Bone marrow (tissue), 2 donors: ENCODE results near the gene MRGPRX3.

ENCODE experiments used
- DNase-seq, 2 donors: peaks; one replicate each; lab custom pipeline; 2025; lab: John Stamatoyannopoulos, UW

Gene MRGPRX3

GRCh38 chr11:18168372-18168771 is 36.0 kb downstream of the MRGPRX3 start:
- DNase-seq: no peak

GRCh38 chr11:18171377-18172000 is 39.1 kb downstream of the MRGPRX3 start:
- no peak for DNase-seq

DNA sequence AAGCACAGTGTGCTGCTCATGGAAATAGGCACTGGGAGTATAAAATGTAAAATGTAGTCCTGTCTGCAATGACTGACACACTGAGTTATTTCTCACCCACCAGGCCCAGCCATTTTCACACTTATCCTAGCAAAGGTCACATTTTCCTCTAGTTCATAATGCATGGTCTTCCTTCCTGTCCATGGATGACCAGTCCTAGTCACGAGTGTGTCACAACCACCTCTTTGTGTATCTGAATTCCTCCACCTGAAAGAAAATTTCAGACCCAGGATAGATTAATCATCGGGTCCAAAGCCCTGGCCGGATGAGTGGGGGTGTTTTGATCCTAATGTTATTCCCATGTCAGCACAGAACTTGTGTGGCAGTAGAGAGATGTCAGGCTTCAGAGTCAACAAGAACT is 40.3 kb downstream of the MRGPRX3 start, which contains the start of gene MRGPRX4:
Gene MRGPRX4 (plus strand): TSS at position 172 of the 400 bp plus-strand sequence. CDS start 420 bp downstream, outside the sequence.
- no peak for DNase-seq

DNA sequence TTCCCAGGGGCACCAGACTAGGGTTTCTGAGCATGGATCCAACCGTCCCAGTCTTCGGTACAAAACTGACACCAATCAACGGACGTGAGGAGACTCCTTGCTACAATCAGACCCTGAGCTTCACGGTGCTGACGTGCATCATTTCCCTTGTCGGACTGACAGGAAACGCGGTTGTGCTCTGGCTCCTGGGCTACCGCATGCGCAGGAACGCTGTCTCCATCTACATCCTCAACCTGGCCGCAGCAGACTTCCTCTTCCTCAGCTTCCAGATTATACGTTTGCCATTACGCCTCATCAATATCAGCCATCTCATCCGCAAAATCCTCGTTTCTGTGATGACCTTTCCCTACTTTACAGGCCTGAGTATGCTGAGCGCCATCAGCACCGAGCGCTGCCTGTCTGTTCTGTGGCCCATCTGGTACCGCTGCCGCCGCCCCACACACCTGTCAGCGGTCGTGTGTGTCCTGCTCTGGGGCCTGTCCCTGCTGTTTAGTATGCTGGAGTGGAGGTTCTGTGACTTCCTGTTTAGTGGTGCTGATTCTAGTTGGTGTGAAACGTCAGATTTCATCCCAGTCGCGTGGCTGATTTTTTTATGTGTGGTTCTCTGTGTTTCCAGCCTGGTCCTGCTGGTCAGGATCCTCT is 41.0 kb downstream of the MRGPRX3 start:
- no peak for DNase-seq
